RPMI7951 (cell line): Measurements from ENCODE around the gene DFFB. TPM values are rescaled to one million over a fixed set of nuclear protein-coding genes. Genes with fewer than 3 reads are reported as not detected.
A peak's percentile ranks its signal among the peaks of the same experiment; 100 is the strongest.

Source experiments
- DNase-seq: peaks from one replicate; pipeline ENCODE4 v3.0.0-alpha.2; 2012; ENCODE audit warnings: low read depth
- total RNA-seq: library from RNA; depleted of rRNA; stranded (reverse); fragments of >200 nt; shearing (Covaris generic); gene quantifications from 2 replicates; pipeline ENCODE4 v1.2.3, GENCODE V29; 2014

The DFFB gene
- total RNA-seq, 1 experiment from 2014 or later: 4.4 TPM

DNA sequence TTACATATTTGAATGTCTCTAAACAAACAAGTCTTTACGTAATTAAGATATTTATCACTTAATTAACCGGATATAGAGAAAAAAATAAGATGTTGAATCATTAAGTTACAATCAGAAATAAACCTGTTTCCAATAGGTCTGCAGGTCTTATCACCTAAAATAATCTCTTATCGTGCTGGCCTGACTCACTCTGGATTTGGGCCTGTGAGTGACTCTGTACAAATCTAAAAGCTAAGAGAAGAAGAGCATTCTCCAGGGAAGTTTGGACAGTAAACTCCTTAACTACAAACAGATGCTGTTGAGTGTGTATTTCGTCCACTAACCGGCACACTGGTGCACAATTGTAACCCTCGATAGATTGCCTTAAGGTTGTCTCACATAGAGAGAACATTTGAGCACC is 25.6 kb upstream of the DFFB start:
- DNase-seq: no peak

DNA sequence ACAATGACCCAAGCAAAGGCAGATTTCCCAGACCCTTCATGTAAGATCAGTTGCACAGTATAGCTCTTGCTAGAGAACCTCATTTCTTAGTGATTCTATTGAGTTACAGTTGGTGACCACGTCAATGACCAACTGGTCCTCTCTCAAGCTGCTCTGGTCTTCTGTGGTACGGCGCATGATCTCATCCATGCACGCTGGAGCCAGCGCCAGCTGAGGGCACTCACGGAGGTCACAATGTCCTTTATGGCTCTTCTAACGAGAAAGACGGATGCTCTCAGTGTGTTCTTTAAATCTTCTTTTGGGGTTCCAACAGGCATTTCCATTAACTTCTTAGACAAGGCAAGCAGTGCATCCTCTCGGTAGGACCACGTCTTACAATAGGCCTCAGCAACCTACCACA is 22.6 kb upstream of the DFFB start:
- no peak for DNase-seq

DNA sequence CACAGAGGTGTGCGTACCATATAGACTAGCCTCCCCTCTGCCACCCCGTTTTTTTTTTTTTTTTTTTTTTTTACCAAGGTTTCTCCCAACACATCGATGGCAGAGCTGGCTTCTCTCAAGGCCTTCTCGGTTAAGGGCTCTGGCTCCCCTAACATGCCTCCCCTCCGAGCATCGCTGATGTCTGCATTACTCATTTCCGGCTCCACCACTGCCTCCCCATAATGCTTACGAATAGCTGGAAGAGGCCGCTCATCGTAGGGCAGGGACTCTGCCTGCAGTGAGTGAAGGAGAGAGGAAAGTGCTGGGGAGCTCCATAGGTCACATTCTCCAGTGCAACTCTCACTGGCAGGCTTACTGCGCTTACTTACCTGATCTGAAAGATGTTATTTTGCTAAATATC is 20.9 kb upstream of the DFFB start:
- DNase-seq: no peak

DNA sequence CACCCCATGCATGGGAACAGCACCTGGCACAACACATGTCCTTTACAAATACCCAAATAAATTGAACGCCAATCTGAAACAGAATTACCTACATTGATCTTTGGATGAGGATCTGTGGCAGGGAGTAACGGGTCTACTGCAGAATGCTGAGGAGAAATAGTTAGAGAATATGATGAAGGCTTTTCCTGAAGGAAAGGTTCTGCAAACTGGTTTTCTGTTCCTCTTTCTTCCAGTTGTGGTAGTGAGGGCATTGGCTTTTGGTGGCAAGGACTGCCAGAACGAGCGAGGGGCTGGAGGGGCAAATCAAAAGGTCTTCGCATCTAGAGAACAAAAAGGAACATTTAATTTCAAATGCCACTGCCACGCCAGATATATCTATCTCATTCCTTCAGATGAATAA is 20.1 kb upstream of the DFFB start:
- no peak for DNase-seq

DNA sequence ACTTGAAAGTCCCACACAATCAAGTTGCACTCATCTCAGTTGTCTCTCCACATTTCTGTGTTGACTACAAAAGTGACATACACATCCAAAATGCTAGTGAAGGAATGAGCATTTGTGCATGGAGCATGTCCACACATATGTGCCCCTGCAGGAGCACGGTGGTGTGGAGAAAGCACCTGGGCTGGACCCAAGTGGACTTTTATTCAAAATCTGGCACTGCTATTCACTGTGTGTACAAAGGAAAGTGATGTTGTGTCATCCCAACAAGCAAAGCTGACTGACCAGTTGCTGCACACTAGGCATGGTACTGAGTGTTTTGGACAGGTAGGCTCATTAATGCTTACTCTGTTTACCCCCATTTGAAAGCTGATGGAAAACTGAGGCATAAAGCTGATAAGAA is 19.6 kb upstream of the DFFB start:
- no peak for DNase-seq

DNA sequence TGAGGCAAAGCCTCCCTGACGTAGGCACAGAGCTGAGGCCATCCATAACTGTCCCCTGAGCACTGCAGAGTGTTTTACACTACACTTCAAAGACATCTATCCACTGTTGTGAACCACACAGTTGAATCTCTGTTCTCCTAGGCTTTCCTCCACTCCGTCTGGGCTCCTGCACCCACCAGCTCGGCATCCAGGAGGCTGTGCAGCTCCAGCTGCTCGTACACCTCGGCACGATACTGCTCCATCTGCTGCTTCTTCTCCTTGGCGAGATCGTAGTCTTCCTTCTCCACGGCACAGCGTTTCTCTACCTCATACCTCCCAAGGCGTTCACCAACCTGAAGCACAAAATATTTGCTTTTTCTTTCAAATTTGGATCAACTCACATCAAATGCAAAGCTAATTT is 18.5 kb upstream of the DFFB start:
- DNase-seq: no peak

DNA sequence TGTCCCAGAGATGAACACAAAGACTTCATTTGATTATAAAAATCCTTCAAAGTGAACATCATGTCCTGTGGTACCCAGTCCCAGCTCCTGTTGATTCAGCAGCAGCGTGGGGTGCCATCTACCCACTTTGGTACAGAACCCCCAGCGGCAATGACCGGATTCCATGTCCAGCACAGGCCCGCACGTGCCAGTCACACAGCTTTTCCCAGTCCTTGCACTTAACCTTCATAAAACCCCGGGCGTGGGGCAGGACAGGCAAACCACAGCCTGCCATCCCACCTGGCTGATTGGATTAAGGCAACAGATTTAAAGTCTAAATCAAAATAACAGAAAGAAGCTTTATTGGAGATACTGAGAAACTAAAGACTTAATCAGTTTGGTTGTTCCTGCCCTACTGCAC is 15.8 kb upstream of the DFFB start:
- DNase-seq: no peak

DNA sequence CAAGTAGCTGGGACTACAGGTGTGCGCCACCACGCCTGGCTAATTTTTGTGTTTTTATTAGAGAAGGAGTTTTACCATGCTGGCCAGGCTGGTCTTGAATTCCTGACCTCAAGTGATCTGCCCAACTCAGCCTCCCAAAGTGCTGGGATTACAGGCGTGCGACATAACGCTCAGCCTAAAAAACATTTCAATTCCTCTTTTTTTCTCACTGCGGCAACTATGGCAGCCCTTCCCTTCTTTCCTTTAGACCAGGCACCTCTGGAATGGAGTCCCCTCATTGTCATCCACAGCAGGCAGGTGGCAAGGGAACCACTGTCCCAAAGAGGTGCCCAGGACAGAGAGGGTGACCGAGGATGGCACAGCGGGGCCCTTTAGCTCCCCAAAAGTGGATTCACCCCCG is 14.4 kb upstream of the DFFB start:
- DNase-seq: no peak

DNA sequence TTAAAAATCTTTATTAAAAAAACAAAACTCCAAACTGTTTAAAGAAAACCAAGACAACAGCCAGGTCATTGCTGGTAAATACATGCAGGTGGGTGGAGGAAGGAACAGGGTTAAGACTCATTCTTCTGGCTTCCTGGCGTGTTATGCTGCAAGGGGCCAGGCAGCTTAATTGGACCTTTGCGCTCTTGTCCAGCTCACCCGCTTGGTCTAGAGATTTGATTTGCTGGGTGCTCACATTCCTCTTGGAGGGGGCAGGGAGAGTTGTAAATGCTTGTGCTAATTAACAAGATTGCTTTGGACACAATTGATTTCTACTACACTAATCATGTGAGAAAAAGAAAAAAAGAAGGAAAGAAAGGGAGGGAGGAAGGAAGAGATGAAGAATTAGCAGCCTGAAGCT is 10.7 kb upstream of the DFFB start:
- DNase-seq: no peak

DNA sequence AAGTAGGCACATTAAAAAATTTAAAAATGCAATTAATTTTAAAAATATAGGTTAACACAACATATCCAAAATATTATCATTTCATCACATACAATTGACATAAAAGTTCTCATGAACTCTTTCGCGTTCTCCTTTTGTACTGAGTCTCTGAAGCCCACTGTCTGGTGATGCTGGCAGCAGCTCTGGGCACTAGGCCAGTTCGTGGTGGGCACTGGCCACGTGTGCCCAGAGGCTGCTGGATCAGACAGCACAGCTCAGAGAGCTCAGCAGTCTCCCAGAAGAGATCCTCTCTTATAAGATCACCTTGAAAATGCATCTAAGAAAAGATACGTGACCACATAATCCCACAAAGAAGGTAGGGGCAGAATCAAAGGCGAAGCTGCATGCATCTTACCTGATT is 10.2 kb upstream of the DFFB start:
- no peak for DNase-seq

DNA sequence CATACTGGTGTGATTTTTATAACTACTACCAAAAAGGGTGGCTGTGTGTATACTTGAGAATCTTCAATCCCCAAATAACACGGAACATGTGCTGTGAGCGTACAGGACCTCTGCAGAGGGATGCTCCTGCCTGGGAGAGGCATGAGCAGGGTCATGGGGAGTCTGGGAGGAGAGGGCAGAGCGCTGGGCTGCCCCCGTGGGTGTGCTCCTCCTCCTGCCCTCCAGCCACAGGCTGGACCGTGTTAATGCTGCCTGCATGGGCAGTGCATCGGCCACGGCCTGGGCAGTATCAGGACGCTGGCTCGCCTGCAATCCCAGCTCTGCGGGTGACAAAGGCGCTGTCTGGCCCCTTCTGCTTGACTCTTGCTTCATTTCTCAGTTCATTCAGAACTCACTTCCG is 6.4 kb upstream of the DFFB start:
- no peak for DNase-seq

DNA sequence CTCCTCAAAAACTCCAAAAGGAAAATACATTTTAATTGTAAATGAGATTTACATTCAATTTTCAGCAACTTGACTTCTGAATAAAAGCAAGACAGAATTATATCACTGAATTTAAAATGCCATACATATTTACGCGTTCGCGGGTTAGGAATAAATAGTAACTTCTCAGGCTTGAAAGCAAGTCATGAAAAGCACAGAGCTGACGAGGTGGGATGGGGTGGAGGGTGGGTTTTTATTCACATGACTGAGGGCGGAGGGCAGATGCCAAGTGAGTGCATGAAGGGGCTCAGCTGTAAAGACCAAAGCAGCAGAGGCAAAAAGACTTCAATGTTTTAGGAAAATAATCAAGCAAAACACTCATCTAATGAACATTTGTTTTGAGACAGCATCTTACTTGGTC is 6.0 kb upstream of the DFFB start:
- DNase-seq: no peak

DNA sequence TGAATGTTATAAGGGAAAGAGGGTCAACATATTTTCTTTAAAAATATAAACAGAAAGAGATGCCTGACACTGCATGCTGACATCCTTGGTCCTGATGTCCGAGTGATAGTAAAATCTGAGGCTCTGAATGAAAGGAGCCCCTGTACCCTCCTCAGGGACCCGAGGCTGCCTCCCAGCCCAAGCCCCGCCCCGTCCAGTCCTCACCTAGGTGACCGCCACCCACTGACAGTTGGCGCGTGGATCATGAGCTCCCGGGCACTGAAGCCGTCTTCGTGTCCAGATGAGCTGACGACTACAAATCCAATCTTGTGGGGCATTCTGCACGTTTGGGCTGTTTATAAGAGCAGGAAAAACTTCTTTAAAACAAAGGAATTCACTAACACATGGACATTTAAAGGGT is 5.2 kb upstream of the DFFB start:
- DNase-seq: no peak

DNA sequence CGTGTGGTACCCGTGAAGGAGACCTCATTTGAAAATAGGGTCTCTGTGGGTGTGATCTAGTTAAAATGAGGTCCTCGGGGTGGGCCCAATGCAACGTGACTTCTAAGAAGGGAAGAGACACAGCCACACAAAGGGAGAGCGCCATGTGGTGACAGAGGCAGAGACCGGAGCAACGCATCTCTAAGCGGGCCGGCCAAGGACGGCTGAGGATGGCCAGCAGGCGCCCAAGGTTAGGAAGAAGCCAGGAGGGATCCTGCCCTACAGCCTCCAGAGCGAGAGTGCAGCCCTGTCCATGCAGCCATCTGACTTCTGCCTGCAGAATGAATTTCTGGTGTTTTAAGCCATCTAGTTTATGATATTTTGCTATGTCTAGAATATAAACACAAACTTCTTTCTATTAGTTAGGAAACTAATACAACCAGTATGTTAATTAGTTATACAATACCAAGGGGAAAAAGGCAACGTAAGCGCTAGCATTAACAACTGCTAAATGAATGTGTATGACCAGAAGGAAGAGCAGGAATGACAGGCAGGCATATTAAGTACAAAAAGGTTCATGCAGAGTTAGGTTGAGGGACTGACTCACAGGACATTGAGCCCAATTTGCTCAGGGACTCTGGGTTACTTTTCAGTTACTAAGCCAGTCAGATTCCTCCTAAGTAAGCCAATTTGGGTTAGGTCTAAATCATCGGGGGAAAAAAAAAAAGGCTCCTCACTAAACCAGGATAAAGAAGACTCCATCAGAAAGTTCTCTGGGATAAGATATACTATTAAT is 4.4 kb upstream of the DFFB start:
- no peak for DNase-seq

DNA sequence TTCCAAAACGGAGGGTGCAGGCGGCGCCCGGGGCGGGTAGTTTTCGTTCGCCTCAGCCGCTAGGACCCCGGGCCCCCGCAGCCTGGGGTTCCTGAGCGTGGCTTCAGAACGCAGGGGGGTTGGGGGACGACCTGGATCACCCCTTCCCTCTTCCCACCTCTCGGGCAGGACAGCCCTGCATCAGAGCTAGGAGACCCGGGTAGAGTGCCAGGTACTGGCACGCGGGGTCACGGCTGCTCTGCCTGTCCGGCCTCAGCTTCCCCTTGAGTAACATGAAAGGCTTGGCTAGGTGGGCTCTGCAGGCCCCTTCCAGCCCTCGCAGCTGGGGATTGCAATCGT is 484 bp downstream of the DFFB start:
- no peak for DNase-seq

DNA sequence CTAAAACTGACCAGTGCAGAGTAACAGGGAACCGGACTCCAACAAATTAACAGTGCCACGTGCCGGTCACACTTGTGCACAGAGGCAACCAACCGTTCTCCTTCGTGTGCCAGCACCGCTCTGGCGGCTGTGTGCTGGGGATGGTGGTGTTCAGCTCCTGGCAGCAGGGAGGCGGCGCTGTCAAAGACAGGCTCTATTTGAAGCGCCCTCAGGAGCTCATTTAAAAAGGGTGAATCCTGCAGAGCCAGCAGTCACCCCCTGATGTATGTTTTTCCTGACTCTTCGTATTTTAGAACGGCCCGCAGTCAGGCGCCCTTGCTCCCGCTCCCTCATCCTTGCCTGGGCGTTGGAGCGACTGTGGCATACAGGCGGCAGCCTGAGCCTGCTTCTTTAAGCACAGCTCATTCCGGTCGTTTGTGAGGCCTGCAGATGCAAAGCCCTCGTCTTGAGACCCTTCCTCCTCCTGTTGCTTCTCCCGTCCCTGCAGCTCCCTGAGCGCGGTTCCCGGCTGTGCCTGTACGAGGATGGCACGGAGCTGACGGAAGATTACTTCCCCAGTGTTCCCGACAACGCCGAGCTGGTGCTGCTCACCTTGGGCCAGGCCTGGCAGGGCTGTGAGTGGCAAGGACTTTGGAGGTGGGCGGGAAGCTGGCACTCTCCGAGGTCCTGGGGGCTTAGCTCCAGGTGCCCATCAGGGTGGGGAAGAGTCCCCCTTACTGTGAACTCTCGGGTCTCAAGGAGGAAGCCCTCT is 1.1 kb downstream of the DFFB start:
- peak; percentile 18 for DNase-seq

DNA sequence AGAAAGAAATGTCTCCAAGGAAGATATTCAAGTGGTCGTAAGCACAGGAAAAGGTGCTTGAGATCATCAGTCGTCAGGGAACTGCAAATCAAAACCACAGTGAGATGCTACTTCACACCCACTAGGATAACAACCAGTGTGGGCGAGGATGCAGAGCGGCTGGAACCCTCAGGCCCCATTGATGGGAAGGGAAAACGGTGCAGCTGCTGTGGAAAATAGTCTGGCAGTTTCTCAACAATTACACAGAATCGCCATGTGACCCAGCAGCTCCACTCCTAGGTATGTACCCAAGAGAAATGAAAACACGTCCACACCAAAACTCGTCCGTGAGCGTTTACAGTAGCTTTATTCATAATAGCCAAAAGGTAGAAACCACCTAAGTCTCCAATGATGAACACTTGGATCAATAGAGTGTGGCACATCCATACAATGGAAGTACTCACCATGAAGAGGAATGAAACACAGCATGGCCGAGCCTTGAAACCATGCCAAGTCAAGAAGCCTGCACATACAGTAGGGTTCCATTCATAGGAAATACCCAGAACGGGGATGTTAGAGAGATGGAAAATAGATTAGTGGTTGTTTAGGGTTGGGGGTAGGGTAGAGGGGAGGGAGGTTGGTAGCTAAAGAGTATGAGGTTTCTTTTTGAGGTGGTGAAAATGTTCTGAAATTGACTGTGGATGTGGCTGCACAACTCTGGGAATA is 6.1 kb downstream of the DFFB start:
- no peak for DNase-seq

DNA sequence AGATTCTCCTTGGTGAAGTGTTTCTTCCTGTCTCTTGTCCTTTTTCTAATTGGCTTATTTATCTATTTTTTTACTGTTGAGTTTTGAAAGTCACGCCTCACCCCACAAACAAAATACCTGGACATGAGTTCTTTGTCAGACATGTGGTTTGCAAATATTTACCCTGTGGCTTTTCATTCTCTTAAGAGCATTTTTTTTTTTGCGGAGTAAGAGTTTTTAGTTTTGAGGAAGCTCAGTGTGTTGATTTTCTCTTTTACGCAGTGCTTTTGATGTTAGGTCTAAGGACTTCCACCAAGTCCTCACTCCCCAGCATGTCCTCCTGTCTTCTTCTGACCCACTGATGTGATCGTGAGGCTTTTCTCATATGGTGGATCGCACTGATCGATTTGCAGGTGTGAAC is 7.6 kb downstream of the DFFB start:
- DNase-seq: no peak

DNA sequence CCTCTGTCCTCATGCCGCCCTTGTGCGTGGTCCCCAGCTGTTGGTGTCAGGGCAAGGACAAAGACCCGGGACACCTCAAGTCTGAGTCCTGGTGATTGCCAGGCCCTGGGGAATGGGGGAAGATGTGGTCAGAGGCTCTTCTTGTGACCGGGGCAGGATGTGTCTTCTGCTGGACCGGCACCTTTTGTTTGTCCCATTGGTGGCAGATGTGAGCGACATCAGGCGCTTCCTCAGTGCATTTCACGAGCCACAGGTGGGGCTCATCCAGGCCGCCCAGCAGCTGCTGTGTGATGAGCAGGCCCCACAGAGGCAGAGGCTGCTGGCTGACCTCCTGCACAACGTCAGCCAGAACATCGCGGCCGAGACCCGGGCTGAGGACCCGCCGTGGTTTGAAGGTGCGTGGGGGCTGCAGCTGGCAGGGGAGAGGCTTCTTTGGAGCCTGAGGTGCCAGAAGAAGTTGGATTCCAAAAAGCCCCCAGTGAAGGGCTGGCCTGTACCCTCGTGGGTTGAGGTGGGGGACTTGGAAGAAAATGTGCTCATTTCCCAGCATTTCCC is 8.4 kb downstream of the DFFB start:
- no peak for DNase-seq

DNA sequence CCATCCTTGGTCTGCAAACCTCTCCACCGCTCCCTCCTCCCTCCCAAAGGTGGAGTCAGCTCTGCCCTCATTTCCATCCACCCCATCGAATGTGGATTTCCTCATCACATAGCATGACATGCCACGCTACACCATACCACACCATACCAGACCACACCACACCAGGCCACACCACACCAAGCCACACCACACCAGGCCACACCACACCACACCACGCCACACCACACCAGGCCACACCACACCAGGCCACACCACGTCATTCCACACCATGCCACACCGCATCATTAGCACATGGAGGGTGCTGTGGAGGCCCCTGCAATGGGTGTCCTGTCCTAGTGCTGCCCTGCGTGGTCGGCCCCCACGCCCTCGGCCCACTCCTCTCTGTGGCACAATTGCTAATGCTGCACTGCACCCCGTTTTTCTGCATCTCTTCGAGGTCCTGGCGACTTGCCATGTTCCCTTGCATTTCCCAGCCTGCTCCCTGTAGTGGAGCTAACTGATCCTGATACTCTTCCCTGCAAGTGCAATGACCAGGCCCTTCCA is 11.3 kb downstream of the DFFB start:
- no peak for DNase-seq

DNA sequence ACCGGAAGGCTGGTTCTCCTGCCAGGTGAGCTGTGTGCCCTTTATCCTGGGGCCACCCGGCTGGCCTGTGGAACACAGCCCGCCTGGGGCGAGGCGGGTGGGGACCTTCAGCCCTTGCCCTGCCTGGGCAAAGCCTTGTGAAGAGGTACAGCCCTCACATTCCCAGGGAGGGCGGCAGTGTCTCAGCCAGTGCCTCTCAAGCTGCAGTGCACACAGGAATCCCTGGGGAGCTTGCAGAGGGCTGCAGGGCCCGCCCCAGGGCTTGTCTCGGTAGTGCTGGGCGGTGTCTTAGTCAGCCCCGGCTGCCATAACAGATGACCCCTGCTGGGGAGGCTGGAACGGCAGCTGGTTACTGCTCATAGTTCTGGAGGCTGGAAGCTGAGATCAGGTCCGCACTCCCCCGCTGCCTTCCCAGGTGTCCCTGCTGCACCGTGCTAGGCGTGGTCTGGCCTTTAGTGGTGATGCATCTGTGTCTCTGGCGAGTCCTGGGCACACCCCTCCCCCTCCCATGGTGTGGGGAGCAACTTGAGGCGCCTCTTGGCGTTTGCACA is 12.6 kb downstream of the DFFB start:
- no peak for DNase-seq

DNA sequence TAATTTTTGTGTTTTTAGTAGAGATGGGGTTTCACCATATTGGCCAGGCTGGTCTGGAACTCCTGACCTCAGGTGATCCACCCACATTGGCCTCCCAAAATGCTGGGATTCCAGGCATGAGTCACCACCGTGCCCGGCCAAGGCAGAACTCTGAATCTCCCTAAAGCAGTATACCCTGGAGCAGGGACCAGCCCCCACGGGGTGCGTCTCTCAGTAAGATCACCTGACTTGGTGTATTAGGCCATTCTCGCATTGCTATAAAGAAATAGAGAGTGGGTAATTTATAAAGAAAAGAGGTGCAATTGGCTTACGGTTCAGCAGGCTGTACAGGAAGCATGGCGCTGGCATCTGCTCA is 14.2 kb downstream of the DFFB start:
- no peak for DNase-seq
